ENCODE results near the gene TRIM21. TPM values are rescaled to one million over a fixed set of nuclear protein-coding genes. Genes with fewer than 3 reads are reported as not detected.
"Not testable (repeated sequence)": the region's sequence is repeated elsewhere in the genome, so short reads cannot be mapped to it uniquely, and the experiment has no call there.

Gene TRIM21
- total RNA-seq, 1 donor from 2014 or later: 8.4 TPM

DNA sequence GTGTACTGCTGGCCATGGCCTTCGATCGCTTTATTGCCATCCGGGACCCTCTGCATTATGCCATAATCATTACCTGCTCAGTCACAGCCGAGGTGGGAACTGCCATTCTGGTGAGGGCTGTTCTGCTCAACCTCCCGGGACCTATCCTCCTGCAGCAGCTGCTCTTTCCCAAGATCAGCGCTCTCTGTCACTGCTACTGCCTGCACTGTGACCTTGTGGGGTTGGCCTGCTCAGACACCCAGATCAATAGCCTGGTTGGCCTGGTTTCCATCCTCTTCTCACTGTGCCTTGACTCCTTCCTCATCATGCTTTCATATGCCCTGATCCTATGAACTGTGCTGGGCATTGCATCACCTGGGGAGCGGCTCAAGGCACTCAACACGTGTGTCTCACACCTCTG lies 24.9 kb upstream of the TRIM21 start:
- no peak overlapping the region for H3K4me3 ChIP-seq
- no peak for DNase-seq
- TF ChIP-seq CTCF (IDR thresholded peaks at IDR 0.05; ENCODE audit: borderline replicate concordance): no peak
- no peaks in the 10 kb centered on the region for H3K9me3 ChIP-seq (replicated peaks)
- H3K4me1 ChIP-seq: no peaks in the 10 kb centered on the region
- H3K36me3 ChIP-seq: no peaks in the 10 kb centered on the region
- H3K27me3 ChIP-seq (ENCODE audit: low read depth): no peaks in the 10 kb centered on the region
- H3K27ac ChIP-seq (replicated peaks): no peak overlapping the region
- intact Hi-C loops (cut with micrococcal nuclease): no loop called here

DNA sequence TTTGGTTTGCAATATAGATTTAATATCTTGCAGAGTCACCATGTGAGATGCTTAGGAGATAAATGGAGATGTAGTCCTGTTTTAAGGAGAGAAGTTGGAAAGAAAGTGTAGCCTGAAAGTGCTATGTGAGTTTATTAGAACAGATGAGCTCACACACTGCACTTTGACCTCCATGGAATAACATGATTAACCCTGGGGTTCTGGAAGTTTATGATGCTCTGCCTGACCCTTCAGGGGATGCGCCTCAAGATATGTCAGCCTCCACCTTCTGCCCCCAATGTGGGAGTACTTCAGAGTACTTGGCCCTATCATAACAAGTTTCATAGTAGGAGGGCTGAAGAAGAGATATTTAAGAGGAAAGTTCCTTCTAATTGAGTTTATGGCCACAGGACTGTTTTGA lies 23.3 kb upstream of the TRIM21 start:
- no peak for TF ChIP-seq CTCF (IDR thresholded peaks at IDR 0.05; ENCODE audit: borderline replicate concordance)
- intact Hi-C loops (cut with micrococcal nuclease): no loop called here

DNA sequence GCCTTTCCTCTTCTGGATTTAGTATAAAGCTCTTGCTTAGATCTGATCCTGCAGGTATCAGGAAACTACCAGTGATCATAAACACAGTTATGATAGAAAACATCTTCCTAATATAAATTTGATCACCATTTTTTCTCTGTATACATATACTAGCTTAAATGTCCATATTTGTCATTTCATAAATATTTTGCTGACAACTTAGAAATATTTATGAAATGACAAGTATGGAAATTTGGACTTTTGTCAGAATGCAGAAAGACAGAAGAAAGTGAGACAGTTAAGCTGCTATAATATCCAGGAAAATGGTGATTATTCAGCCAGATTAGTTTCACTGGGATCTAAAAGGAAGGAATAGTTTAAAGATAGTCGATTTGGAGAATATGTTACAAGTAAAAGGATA lies 22.8 kb upstream of the TRIM21 start:
- no peaks in the 10 kb centered on the region for H3K4me1 ChIP-seq
- intact Hi-C loops (cut with micrococcal nuclease): no loop called here
- no peaks in the 10 kb centered on the region for H3K36me3 ChIP-seq
- no peaks in the 10 kb centered on the region for H3K27me3 ChIP-seq (ENCODE audit: low read depth)
- no peak for TF ChIP-seq CTCF (IDR thresholded peaks at IDR 0.05; ENCODE audit: borderline replicate concordance)
- DNase-seq: no peak
- no peaks in the 10 kb centered on the region for H3K9me3 ChIP-seq (replicated peaks)
- H3K4me3 ChIP-seq: no peak overlapping the region
- H3K27ac ChIP-seq (replicated peaks): no peak overlapping the region

More for the DNA sequence above, 23.3 kb upstream of the TRIM21 start:
- DNase-seq: no peak
- no peaks in the 10 kb centered on the region for H3K9me3 ChIP-seq (replicated peaks)
- no peaks in the 10 kb centered on the region for H3K36me3 ChIP-seq
- H3K4me3 ChIP-seq: no peak overlapping the region
- no peaks in the 10 kb centered on the region for H3K27me3 ChIP-seq (ENCODE audit: low read depth)
- H3K4me1 ChIP-seq: no peaks in the 10 kb centered on the region
- H3K27ac ChIP-seq (replicated peaks): no peak overlapping the region

GRCh38 chr11:4406206-4406605 lies 12.7 kb upstream of the TRIM21 start:
- H3K4me1 ChIP-seq; H3K27me3 ChIP-seq (ENCODE audit: low read depth); H3K27ac ChIP-seq (replicated peaks); H3K9me3 ChIP-seq (replicated peaks); DNase-seq; intact Hi-C loops (cut with micrococcal nuclease); H3K36me3 ChIP-seq; H3K4me3 ChIP-seq: not testable (repeated sequence)

GRCh38 chr11:4393858-4394223 lies 339 bp upstream of the TRIM21 start:
- peaks cover 10% of the 10 kb centered on the region for H3K9me3 ChIP-seq (replicated peaks)
- intact Hi-C loops (cut with micrococcal nuclease): no loop called here
- no peak for DNase-seq
- peaks cover 21% of the 10 kb centered on the region for H3K4me1 ChIP-seq
- H3K4me3 ChIP-seq: peak overlapping the region; percentile 93
- H3K36me3 ChIP-seq: peaks cover 16% of the 10 kb centered on the region
- H3K27ac ChIP-seq (replicated peaks): no peak overlapping the region
- no peak for TF ChIP-seq CTCF (IDR thresholded peaks at IDR 0.05; ENCODE audit: borderline replicate concordance)
- peaks cover 13% of the 10 kb centered on the region for H3K27me3 ChIP-seq (ENCODE audit: low read depth)

GRCh38 chr11:4388221-4388620 lies 5.3 kb downstream of the TRIM21 start:
- Histone ChIP-seq H3K4me3 (no peak overlapping the region), H3K9me3 (replicated peaks) (no peaks in the 10 kb centered on the region), H3K36me3 (peaks cover 71% of the 10 kb centered on the region), H3K27me3 (ENCODE audit: low read depth) (no peaks in the 10 kb centered on the region), H3K4me1 (peaks cover 13% of the 10 kb centered on the region), H3K27ac (replicated peaks) (no peak overlapping the region)
- no peak for TF ChIP-seq CTCF (IDR thresholded peaks at IDR 0.05; ENCODE audit: borderline replicate concordance)
- DNase-seq: no peak
- intact Hi-C loops (cut with micrococcal nuclease): no loop called here
